Stimulated activated CD8-positive, alpha-beta memory T cell treated with anti-CD3 and anti-CD28 coated beads, Interleukin-4, amount 100 ng/mL, for 48 hours (primary cell): ENCODE measurements around the gene ZDHHC11B.
"Not testable (repeated sequence)": the region's sequence is repeated elsewhere in the genome, so short reads cannot be mapped to it uniquely, and the experiment has no call there.

Experiments used
- DNase-seq: peaks from one replicate; pipeline ENCODE4 v3.0.0-alpha.2; 2020

The ZDHHC11B gene

GRCh38 chr5:784428-785177, at the start of gene ZDHHC11B:
ZDHHC11B (minus strand) TSS chr5:784729; CDS start chr5:766919, 17,810 bp downstream.
- DNase-seq, result peak; percentile 94

DNA sequence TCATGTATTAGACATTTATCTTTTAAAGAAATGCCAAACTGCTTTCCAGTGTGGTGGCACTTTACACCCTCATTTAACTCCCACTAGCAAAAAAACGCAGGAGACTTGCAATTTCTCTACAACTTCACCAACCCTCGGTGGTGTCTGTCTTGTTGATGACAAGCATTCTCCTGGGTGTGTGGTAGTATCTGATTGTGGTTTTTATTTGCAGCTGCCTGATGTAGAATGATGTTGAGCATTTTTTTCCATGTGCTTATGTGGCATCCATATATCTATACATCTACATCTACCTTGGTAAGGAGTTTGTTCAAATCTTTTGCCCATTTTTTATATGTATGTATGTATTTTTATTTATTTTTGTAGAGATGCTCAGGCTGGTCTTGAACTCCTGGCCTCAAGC, 49.5 kb upstream of the ZDHHC11B start:
- DNase-seq, result not testable (repeated sequence)

- DNase-seq, result not testable (repeated sequence)
These were observed 43.7 kb upstream of the ZDHHC11B start for GRCh38 chr5:828194-828593.

- not testable (repeated sequence) for DNase-seq
These were observed 41.0 kb upstream of the ZDHHC11B start for GRCh38 chr5:825544-825943.

DNA sequence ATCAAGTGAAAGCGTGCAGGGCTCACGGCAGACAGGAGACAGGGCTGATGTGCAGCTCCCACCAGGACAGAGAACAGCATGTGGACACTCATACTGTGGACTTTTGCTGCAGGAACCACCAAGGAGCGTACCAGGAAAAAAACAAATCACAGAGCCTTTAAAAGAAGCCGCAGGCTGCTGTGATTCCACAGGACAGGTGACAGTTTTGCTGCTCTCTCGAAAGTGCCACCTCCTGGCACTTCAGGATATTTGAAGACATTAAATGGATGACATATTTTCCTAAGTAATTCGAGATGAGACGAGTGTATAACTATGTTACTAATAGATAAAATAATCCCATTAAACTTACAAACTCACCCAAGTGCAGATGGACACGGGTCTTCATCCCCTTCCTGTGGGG, 37.0 kb upstream of the ZDHHC11B start:
- no peak for DNase-seq

DNA sequence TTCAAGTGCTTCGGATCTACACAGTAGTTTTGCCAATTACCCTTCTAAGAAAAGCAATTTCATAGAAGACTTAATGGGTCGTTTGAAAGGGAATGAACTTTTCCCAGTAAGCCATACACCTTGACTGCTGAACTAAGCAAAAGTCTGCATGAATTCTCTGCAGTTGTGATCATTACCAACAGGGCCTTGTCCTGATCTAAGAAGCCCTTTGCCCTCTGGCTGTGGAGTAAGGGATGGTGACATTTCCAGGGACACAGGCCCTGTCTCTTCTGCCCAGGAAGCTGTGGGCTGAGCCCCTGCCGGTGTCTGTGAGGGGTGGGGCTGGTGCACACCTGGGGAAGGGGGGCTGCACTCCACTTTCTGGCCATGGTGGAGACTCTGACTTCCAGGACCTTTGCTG, 35.7 kb upstream of the ZDHHC11B start:
- DNase-seq, result no peak

GRCh38 chr5:819078-819477, 34.5 kb upstream of the ZDHHC11B start:
- DNase-seq, result no peak

GRCh38 chr5:816176-816575, 31.6 kb upstream of the ZDHHC11B start:
- DNase-seq, result no peak

GRCh38 chr5:815449-815848, 30.9 kb upstream of the ZDHHC11B start:
- no peak for DNase-seq

DNA sequence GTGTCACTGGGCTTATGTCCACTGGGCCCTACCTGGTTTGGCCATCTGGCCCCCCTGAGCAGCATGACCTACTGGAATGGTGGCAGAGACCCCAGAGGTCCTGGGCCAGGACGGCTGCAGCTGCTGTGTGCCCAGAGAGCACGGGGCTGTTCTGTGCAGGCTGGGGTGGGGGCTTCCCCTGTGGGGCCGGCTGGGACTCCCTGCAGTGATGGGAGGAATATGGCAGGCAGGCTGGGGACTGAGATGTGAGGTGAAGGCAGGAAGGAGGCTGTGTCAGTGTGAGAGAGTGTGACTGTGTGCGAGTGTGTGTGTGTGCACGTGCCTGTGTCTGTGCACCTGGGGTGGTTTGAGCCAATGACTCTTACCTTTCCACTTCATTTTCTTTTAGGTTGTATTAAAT, 29.0 kb upstream of the ZDHHC11B start:
- DNase-seq, result not testable (repeated sequence)

DNA sequence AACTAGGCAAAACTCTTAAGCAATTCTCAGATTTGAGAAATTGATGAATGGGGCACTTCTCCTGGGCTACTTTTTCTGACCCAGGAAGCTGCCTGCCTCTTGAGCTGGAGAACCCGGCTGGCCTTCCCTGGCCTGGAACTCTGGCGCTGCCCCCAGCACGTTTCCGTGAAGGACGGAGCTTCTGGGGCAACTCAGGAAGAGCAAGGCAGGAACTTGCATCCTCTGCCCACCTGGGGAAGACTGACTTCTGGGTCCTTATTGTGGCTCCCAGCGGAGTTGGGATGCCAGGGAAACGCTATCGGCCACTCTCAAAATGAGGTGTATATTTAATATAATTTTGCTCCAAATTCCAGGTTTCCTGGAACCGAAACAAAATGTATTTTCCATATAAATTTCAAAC, 26.9 kb upstream of the ZDHHC11B start:
- not testable (repeated sequence) for DNase-seq

DNA sequence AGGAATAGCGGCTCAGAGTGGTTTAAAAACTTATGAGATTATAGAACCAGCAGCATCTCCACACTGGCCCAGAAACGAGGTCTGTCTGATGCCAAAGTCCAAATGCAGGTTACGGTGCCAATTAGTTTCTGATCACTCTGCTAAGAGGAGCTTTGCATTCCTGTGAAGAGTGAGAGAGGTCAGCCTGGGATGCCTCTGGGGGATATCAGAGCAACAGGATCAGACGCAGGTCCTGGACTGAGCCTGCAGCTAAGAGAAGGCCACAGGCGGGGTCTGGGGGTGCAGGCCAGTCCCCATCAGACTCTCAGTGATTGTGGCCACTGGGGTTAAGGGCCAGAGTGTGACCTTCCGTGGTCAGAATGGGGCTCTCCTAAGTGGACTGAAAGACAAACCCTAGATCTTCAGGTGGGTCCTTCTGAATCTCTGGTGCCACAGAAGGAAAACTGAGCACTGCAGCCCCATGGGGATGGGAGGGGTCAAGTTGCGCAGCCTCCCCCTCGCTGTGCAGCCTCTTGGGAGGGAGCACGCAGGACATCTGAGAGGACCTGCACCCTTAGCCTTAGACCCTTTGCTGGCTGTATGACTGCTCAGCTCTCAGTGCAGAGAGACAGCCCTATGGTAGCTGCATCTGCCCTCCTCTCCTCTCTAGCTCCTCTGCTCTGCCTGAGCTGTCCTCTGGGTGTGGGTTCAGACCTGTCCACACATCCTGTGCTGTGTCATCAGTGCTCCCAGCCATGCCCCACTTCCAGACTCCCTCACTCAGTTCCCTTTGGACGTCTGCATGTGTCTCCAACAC, 23.4 kb upstream of the ZDHHC11B start:
- not testable (repeated sequence) for DNase-seq

DNA sequence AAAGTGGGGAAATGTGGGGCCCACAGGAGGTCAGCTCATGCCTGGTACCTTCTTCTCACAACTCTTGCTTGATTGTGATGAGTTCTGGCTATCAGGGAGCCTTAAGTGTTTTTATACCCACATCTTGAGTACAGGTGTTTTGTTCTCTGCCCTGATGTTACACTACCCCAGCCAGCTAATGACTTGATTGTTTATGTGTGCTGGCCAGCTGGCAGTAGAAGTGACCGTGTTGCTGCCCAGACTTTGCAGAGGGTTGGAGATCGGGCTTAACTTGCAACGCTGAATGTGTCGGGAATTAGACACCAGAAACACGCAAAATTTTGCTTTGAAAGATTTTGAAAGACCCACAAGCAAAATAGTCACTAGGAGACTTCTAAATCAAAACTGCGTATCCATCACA, 16.9 kb upstream of the ZDHHC11B start:
- no peak for DNase-seq

DNA sequence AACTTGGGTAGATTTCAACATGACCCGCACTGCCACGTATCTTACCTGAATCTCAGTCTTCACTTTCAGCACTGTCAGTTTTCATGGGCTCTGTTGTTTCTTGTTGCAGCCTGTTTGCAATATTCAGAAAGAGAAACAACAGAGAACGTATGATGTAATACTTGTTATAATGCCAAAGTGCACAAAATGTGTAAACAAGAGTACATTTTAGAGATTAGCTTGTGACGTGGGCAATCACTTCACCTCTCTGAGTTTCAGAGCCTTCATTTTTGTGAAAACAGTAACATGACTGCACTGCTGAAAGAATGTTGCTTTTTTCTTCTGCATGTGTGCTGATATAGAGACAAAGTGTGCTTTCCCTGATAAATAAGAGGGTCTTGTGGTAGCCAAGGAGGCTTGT, 16.5 kb upstream of the ZDHHC11B start:
- DNase-seq, result not testable (repeated sequence)

DNA sequence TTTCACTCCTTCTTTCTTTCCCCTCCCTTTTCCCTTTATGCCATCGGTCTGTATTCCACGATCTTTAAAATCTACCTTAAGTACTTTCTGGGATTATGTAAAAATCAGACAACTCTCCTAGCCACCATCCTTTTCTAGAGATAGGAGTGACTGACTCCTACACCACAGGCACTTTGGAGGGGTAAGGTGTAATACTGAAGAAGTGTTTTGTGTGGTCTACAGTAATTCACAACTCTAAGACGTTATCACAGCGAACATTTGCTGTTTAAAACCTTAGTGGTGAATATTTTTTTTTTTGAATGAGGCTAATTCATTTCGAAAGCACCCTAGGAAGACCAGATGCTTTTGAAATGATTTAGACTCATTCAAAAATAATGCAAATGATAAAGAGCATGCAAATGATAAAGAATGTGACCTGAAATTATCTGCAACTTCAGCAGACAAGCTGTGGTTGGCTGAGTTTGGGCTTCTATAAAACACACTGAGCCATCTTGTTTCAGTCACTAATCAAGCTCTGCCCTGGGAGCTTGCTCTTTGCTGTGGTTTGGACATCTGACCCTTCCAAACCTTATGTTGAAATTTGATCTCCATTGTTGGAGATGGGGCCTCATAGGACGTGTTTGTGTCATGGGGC, 14.1 kb upstream of the ZDHHC11B start:
- DNase-seq, result not testable (repeated sequence)

- DNase-seq, result not testable (repeated sequence)
These were observed 13.5 kb upstream of the ZDHHC11B start for GRCh38 chr5:797986-798385.

DNA sequence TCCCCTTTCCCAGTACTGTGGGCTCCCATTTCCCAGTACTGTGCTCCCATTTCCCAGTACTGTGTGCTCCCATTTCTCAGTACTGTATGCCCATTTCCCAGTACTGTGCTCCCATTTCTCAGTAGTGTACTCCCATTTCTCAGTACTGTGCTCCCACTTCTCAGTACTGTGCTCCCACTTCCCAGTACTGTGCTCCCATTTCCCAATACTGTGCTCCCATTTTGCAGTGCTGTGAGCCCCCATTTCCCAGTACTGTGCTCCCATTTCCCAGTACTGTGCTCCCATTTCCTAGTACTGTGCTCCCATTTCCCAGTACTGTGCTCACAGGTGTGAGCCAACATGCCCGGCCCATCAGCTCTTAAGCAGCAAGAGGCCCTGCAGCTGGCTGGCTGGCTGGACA, 11.3 kb upstream of the ZDHHC11B start:
- DNase-seq, result not testable (repeated sequence)

GRCh38 chr5:794948-795347, 10.4 kb upstream of the ZDHHC11B start:
- DNase-seq, result not testable (repeated sequence)

DNA sequence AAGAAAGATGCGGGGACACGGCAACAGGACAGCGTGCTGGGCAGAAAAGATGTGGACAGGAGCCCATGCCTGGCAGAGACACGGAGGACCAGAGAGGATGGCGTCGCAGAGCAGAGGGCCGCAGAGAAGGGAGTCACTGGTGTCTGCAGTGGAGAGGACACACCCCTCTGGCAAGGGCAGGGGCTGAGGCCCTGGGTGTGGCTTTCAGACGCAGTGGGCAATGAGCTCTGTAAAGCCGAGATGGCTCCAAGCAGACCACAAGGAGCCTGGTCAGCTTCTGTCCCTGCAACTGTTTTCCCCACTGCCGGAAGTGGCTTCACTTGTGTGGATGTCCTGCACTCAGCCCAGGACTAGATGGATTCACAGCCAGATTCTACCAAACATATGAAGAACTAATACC, 4.2 kb upstream of the ZDHHC11B start:
- not testable (repeated sequence) for DNase-seq

DNA sequence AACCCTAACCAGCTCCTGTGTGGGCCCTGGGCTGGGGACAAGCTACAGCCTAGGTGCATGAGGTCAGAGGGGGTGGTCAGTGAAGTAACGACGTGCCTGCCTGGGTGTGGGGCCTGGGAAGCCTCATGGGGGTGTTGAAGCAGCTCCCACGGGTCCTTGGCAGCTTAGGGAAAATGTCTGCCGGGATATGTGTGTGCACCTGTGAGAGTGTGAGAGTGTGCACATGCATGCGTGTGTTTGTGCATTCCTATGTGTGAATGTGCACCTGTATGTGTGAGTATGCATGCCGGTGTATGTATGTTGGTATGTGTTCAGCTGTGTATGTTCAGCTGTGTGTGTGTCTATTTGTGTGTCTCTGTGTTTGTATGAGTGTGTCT, 3.3 kb upstream of the ZDHHC11B start:
- DNase-seq, result not testable (repeated sequence)

DNA sequence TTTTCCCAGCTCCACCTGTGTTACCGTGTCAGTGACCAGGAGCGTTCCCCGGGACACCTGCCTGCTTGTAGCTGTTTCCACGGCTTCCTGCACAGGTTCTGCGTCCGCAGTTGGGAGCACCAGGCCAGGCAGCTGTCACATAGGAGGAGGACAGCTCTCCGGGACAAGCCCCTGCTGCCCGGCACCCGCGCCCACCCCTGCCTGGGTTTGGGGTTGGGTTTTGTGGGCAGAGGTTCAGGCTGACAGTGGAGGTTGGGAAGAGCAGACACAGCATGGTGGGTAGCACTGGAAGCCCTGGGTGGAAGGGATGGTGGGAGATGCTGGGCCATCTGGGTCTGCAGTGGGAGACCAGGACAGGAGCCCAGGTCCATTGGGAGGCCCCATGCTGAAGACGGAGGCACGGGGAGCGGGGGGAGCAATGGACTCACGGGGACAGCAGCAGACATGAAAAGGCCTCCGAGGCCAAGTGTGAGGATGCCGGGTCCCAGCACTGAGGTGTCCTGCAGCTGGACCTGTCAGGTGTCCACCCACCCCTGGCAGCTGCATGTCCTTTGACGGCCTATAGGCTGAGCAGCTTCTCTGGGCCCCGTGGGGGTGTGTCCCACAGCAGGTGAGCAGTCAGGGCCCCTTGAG, 2.8 kb upstream of the ZDHHC11B start:
- not testable (repeated sequence) for DNase-seq

- DNase-seq, result peak; percentile 39
These were observed 714 bp upstream of the ZDHHC11B start for GRCh38 chr5:785181-785705.

GRCh38 chr5:783881-784427, 575 bp downstream of the ZDHHC11B start:
- peak; percentile 45 for DNase-seq
